Right cardiac atrium (tissue), 5 donors: ENCODE data around the gene NHLRC3. TPM values are rescaled to one million over a fixed set of nuclear protein-coding genes. Genes with fewer than 3 reads are reported as not detected.
A peak's percentile ranks its signal among the peaks of the same experiment; 100 is the strongest.

Source experiments
- ATAC-seq, 2 donors: fragments of 200-7000 bp; cut with Tn5 transposase; one replicate each; pipeline versions ENCODE4 v1.8.0 to v1.9.1; 2020; ENCODE audit warnings: moderate library complexity in 2 of 2, mild to moderate bottlenecking in 1 of 2
- DNase-seq, 3 donors: peaks; one replicate each; pipeline ENCODE4 v3.0.0-alpha.2; 2020
- H3K27ac ChIP-seq: one replicate; pipeline ENCODE4 v1.5.1; 2013; ENCODE audit warnings: mild to moderate bottlenecking, low read length, control low read depth, moderate library complexity
- H3K27me3 ChIP-seq: one replicate; pipeline ENCODE4 v1.6.1; 2013; ENCODE audit not compliant: control insufficient read depth, insufficient read depth
- H3K4me1 ChIP-seq: one replicate; pipeline ENCODE4 v1.6.1; 2013; ENCODE audit warnings: low read length; ENCODE audit not compliant: control insufficient read depth, insufficient read depth
- H3K4me3 ChIP-seq: one replicate; pipeline ENCODE4 v1.5.1; 2013; ENCODE audit warnings: low read length, control low read depth
- H3K9me3 ChIP-seq: one replicate; pipeline ENCODE4 v1.6.1; 2013; ENCODE audit warnings: low read length; ENCODE audit not compliant: control insufficient read depth
- WGBS: extraction: QIAGEN DNeasy Blood & Tissue Kit; methylation state at CpG from one replicate; pipeline ENCODE4 v1.1.7; 2013; 5-methylcytosine and 5-hydroxymethylcytosine counted together
- intact Hi-C, 4 donors: fragments of 100-400 bp; cut with DNase I; formaldehyde crosslinking; loops; one replicate each; pipeline versions ENCODE4 v1.11.0 to v1.14.0; 2022 to 2023
- polyA plus RNA-seq: library from polyadenylated mRNA; stranded (reverse); fragments of 200-250 nt; gene quantifications from one replicate; pipeline ENCODE4 v1.2.3, GENCODE V29; 2013
- total RNA-seq, 4 donors: library from RNA; stranded (reverse); fragmentation: NEBNext Ultra II Directional; extraction: Animal tissue kit (Norgen Biotek cat#: 25700); gene quantifications; one replicate each; pipeline ENCODE4 v1.2.1, GENCODE V29; 2021
- donor health status: healthy with polysubstance abuse.
- donor health status: DM: no; HTN: yes; CAD: no.
- donor health status: DM: no; HTN: no; CAD: no.
- donor health status: DM: no; HTN: yes; CAD: no; lungs with severe emphysema.
- donor health status: DM: yes; HTN: yes; CAD: no.

NHLRC3 gene
- total and polyA plus RNA-seq, 5 donors: 7.2 to 13.6 (median 12.7) TPM

- Histone ChIP-seq H3K9me3 (no peaks in the 10 kb centered on the region), H3K27me3 (no peaks in the 10 kb centered on the region), H3K4me3 (no peak overlapping the region), H3K4me1 (no peaks in the 10 kb centered on the region), H3K27ac (no peak overlapping the region)
- no peak for DNase-seq
- ATAC-seq: peak in 1 of 2 donors; percentile 44
- intact Hi-C loops: no loop called here
- 66% methylated on average over 2 of the region's 2 CpGs for WGBS
These were observed 14.9 kb upstream of the NHLRC3 start for GRCh38 chr13:39023316-39023715.

DNA sequence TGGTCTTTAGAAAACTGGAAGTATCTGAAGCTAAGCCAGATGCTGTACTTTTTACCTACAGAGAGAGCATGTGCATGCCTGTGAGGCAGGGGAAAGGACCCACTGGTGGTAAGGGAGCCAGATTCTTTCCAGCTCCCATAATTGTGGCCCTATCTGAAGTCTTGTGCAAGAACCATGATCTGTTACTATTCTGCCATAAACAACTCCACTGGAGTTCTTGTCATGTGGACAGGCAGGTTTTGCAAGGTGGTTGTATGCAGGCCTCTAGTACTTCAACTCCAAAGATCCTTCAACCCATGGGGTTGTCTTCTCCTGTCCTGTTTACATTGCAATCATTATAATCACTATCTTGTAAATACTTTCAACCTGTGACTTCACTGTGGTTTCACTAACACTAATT, 14.5 kb upstream of the NHLRC3 start:
- ATAC-seq (no peak), DNase-seq (no peak)
- intact Hi-C loops: no loop called here
- H3K4me1 ChIP-seq: no peaks in the 10 kb centered on the region
- H3K4me3 ChIP-seq: no peak overlapping the region
- no peak overlapping the region for H3K27ac ChIP-seq
- H3K27me3 ChIP-seq: no peaks in the 10 kb centered on the region
- H3K9me3 ChIP-seq: no peaks in the 10 kb centered on the region

DNA sequence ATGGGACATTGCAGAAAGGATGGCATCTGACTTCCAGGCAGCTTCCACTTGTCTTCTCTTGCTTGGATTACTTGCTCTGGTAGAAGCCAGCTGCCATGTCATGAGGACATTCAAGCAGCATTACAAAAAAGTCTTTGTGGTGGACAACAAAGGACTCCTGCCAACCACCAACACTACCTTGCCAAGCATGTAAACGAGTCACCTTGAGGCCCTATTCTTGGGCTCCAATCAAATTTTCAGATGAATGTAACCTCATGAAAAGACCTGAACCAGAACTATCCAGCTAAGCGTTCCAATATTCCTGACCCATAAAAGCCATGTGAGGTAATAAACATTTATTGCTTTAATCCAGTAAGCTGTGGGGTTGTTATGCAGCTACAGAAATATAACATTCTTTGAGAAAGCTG, 12.8 kb upstream of the NHLRC3 start:
- no peak for DNase-seq
- Histone ChIP-seq H3K9me3 (no peaks in the 10 kb centered on the region), H3K27me3 (no peaks in the 10 kb centered on the region), H3K4me1 (no peaks in the 10 kb centered on the region), H3K4me3 (no peak overlapping the region), H3K27ac (no peak overlapping the region)
- 80% methylated on average over 2 of the region's 2 CpGs for WGBS
- intact Hi-C loops: no loop called here
- no peak for ATAC-seq

GRCh38 chr13:39032150-39032549, 6.1 kb upstream of the NHLRC3 start:
- no peak for ATAC-seq
- intact Hi-C loops: no loop called here
- 95% methylated on average over 1 of the region's 1 CpG for WGBS

DNA sequence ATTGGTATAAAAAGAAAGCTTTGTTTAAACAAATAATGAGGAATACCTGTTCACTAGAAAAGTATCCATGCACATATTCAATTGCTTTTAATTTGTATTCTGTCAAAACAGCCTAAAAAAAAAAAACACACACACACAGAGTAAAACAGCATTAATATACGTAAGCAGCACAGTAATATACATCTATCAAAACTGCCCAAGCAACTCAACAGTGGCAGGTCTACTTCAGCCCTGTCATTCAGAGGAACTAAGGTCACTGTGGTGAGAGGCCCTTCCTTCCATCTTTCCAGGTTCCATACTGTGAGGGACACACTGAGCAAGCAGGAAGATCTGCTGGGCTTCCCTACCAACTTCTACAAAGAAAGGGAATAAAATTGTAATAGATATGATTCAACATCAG, 4.2 kb upstream of the NHLRC3 start:
- H3K27ac ChIP-seq: no peak overlapping the region
- intact Hi-C loops: no loop called here
- H3K4me3 ChIP-seq: no peak overlapping the region
- H3K4me1 ChIP-seq: peaks cover 2% of the 10 kb centered on the region
- 87% methylated on average over 1 of the region's 1 CpG for WGBS
- no peaks in the 10 kb centered on the region for H3K27me3 ChIP-seq
- ATAC-seq (no peak), DNase-seq (no peak)
- no peaks in the 10 kb centered on the region for H3K9me3 ChIP-seq

More at GRCh38 chr13:39032150-39032549, 6.1 kb upstream of the NHLRC3 start:
- H3K4me3 ChIP-seq: no peak overlapping the region
- no peaks in the 10 kb centered on the region for H3K9me3 ChIP-seq
- H3K4me1 ChIP-seq: peaks cover 2% of the 10 kb centered on the region
- no peak for DNase-seq
- no peak overlapping the region for H3K27ac ChIP-seq
- H3K27me3 ChIP-seq: no peaks in the 10 kb centered on the region

GRCh38 chr13:39035204-39035603, 3.1 kb upstream of the NHLRC3 start:
- no peak for DNase-seq
- Histone ChIP-seq H3K27me3 (no peaks in the 10 kb centered on the region), H3K4me3 (peak overlapping the region; percentile 28), H3K9me3 (no peaks in the 10 kb centered on the region), H3K27ac (no peak overlapping the region), H3K4me1 (peaks cover 2% of the 10 kb centered on the region)
- WGBS: 48% methylated on average over 2 of the region's 2 CpGs
- intact Hi-C loops: no loop called here
- no peak for ATAC-seq

GRCh38 chr13:39035799-39036198, 2.5 kb upstream of the NHLRC3 start:
- no peaks in the 10 kb centered on the region for H3K27me3 ChIP-seq
- H3K4me3 ChIP-seq: peak overlapping the region; percentile 93
- ATAC-seq (no peak), DNase-seq (no peak)
- H3K4me1 ChIP-seq: peaks cover 2% of the 10 kb centered on the region
- 20% methylated on average over 2 of the region's 2 CpGs for WGBS
- H3K9me3 ChIP-seq: no peaks in the 10 kb centered on the region
- H3K27ac ChIP-seq: no peak overlapping the region
- intact Hi-C loops: no loop called here

DNA sequence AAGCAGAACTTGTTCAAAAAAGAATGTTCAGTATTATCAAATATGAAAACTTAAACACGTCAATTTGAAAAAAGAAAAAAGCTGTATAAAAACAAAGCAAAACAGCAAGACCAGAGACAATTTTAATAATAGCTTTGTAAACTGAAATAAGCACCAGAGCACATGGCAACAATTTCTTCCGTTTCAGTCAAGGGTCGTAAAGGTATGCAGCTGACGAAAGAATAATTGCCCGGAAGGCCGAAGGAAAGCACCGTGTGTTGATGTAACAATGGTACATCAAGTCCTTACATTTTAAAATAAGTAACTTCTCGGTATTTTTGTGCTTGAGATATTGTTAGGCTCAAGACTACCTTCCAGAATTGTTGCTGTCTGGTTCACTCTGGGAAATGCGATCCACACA, 2.0 kb upstream of the NHLRC3 start:
- no peaks in the 10 kb centered on the region for H3K9me3 ChIP-seq
- no peaks in the 10 kb centered on the region for H3K27me3 ChIP-seq
- no peak for ATAC-seq
- H3K4me3 ChIP-seq: peak overlapping the region; percentile 93
- no peak for DNase-seq
- peaks cover 2% of the 10 kb centered on the region for H3K4me1 ChIP-seq
- intact Hi-C loops: no loop called here
- no peak overlapping the region for H3K27ac ChIP-seq
- 1% methylated on average over 9 of the region's 9 CpGs for WGBS

DNA sequence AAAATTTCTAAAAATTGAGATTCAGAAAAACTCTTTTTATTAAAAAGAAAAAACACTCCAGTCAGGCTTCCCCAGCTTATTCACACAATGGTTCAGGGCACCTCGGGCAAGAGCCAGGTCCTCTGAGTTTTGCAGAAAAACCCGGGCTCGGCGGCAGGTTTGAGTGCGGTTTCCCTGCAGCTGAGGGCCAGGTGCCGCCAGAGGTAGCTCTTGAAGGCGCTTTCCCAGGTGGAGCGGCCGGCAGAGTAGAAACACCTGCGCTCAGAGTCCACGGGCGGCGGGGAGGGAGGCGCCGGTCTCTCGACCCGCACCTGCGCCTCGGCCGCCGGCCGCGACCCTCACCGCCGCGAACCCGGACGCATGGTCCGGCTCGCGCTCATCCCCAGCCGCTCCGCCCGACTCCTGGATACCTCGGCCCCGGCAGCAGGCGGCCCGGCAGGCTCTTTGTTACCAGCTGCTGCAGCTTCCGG, 811 bp upstream of the NHLRC3 start:
- Histone ChIP-seq H3K9me3 (no peaks in the 10 kb centered on the region), H3K27me3 (no peaks in the 10 kb centered on the region), H3K4me3 (peak overlapping the region; percentile 93), H3K27ac (peak overlapping the region; percentile 80), H3K4me1 (peaks cover 2% of the 10 kb centered on the region)
- DNase-seq: no peak
- under 1% methylated on average over 39 of the region's 39 CpGs for WGBS
- intact Hi-C loops: no loop called here
- ATAC-seq: no peak

- Histone ChIP-seq H3K27me3 (no peaks in the 10 kb centered on the region), H3K4me3 (peak overlapping the region; percentile 93), H3K9me3 (no peaks in the 10 kb centered on the region), H3K4me1 (peaks cover 2% of the 10 kb centered on the region), H3K27ac (peak overlapping the region; percentile 80)
- DNase-seq: peak in 1 of 3 donors; percentile 21
- under 1% methylated on average over 15 of the region's 15 CpGs for WGBS
- peak; percentile 29 to 45 for ATAC-seq
- intact Hi-C loops: no loop called here
These were observed 344 bp downstream of the NHLRC3 start for GRCh38 chr13:39038569-39039030.

DNA sequence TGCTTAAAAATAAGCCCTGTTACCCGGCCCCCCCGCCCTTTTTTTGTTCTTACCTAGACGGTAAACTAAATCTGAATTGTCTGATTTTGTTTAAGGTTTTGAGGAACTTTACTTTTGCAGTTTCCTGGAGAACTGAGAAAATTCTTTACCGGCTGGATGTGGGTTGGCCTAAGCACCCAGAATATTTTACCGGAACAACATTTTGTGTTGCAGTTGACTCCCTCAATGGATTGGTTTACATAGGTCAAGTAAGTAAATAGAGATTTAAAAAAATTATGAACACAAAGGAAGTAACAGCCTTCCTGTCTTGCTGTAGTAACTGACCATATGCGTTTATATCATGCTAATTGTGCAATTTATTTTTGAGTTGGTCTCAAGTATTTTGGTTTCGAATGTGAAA, 785 bp downstream of the NHLRC3 start:
- WGBS: 27% methylated on average over 7 of the region's 7 CpGs
- ATAC-seq: no peak
- Histone ChIP-seq H3K4me3 (peak overlapping the region; percentile 93), H3K9me3 (no peaks in the 10 kb centered on the region), H3K4me1 (peaks cover 2% of the 10 kb centered on the region), H3K27me3 (no peaks in the 10 kb centered on the region), H3K27ac (no peak overlapping the region)
- DNase-seq: no peak
- intact Hi-C loops: no loop called here

- intact Hi-C loops: loop anchor here in 1 of 4 donors (10.0 kb wide), 1 partner anchor 225 kb away; no protein-coding TSS in a partner anchor
- Histone ChIP-seq H3K4me3 (no peak overlapping the region), H3K27me3 (no peaks in the 10 kb centered on the region), H3K27ac (no peak overlapping the region), H3K4me1 (peaks cover under 1% of the 10 kb centered on the region), H3K9me3 (no peaks in the 10 kb centered on the region)
- ATAC-seq: no peak
- no peak for DNase-seq
- WGBS: 48% methylated on average over 1 of the region's 1 CpG
These were observed 1.9 kb downstream of the NHLRC3 start for GRCh38 chr13:39040206-39040605.
